SU-DHL-6 (cell line): Measurements from ENCODE around the gene DMD.

Experiments
- EZH2phosphoT487 ChIP-seq: fragments of 200-600 bp; sonication (generic), shearing (Covaris generic); conservative IDR thresholded peaks from 2 replicates; pipeline ENCODE4 v1.6.1; 2018; ENCODE audit warnings: mild to moderate bottlenecking, antibody characterized with exemption, low read length, moderate library complexity, mixed read lengths
- TF ChIP-seq, protein P1 (sequence below): fragments of 200-600 bp; sonication (generic); IDR thresholded peaks from one replicate; pipeline ENCODE4 v1.5.1; 2017; ENCODE audit warnings: antibody characterized with exemption, mild to moderate bottlenecking, low read length, moderate library complexity; ENCODE audit not compliant: insufficient read depth, poor library complexity, severe bottlenecking

DNA sequence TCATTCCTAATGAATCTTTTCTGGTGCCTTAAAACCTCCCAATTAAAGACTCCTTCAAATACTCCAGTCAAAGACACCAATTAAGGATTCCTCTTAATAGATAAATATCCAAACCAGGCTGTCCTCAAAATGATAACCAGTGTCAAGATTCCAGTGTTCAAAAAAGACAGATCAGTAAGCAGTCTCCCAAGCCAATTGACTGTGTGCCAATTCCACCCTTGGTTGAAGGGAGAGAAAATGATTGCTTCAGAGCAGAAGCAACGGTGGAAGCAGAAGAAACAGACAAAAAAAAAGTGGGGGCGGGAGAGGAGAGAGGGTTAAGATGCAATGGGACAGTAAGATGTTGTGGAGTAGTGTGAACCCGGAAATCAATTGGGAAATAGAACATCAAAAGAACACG is 1923.5 kb downstream of the DMD start:
- TF ChIP-seq, protein P1, sequence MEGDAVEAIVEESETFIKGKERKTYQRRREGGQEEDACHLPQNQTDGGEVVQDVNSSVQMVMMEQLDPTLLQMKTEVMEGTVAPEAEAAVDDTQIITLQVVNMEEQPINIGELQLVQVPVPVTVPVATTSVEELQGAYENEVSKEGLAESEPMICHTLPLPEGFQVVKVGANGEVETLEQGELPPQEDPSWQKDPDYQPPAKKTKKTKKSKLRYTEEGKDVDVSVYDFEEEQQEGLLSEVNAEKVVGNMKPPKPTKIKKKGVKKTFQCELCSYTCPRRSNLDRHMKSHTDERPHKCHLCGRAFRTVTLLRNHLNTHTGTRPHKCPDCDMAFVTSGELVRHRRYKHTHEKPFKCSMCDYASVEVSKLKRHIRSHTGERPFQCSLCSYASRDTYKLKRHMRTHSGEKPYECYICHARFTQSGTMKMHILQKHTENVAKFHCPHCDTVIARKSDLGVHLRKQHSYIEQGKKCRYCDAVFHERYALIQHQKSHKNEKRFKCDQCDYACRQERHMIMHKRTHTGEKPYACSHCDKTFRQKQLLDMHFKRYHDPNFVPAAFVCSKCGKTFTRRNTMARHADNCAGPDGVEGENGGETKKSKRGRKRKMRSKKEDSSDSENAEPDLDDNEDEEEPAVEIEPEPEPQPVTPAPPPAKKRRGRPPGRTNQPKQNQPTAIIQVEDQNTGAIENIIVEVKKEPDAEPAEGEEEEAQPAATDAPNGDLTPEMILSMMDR: no peak
- no peak for TF ChIP-seq EZH2phosphoT487
